Stimulated activated naive CD4-positive, alpha-beta T cell treated with Interleukin-2 at 50 U/mL for 16 hours (primary cell): ENCODE data around the gene KYNU.
"Not testable (repeated sequence)": the region's sequence is repeated elsewhere in the genome, so short reads cannot be mapped to it uniquely, and the experiment has no call there.

Source experiments
- DNase-seq: peaks from one replicate; lab custom pipeline; 2025; lab: John Stamatoyannopoulos, UW

The KYNU gene

DNA sequence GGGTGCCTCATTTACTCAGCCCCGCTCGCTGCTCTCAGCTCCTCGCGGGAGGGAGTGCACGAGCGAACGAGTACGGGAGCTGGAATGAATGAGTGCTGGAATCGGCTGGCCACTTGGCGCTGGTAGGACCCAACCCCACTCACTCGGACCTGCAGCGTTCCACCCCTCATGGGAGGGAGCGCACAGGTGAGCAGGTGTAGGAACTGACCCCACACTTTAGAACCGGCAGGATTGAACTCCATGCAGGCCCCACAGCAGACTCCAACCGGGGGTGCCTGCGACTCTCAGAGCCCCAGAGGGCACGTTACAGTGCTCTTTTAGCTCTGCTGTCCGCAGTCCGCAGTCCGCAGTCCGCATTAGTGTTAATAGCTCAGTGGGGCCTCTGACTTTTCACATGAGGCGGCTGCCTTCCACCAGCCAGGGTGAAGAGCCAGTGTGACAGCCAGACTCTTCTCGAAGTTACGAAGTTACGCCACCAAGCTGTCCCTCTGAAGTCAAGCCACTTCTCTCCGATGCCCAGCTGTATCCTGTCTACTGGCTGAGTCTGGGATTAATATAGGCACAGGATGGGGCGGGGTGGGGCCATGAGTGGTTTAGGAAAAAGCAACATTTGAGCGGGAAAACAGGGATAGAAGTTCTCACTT lies 149.1 kb downstream of the KYNU start:
- DNase-seq: no peak

- no peak for DNase-seq
These were observed 151.7 kb downstream of the KYNU start for GRCh38 chr2:143029141-143029540.

DNA sequence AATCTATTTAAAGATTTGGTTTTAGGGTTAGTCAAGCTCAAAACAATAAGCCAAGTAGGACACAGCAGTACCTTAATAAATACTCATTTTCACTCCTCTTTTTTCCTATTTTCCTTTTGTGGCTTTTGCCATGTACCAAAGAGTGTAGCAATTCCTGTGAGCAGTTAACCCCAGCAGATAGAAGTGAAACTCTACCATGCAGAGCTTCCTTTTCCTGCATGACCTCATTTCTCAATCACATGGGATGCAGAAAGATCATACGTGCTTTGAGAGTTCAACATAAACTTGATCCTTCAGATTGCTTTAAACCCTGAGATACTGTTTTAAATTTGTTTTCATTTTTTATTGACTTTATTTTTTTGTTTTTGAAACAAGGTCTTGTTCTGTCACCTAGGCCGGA lies 152.7 kb downstream of the KYNU start:
- DNase-seq: no peak

GRCh38 chr2:143034292-143035074 lies 157.0 kb downstream of the KYNU start:
- DNase-seq: peak; percentile 31

DNA sequence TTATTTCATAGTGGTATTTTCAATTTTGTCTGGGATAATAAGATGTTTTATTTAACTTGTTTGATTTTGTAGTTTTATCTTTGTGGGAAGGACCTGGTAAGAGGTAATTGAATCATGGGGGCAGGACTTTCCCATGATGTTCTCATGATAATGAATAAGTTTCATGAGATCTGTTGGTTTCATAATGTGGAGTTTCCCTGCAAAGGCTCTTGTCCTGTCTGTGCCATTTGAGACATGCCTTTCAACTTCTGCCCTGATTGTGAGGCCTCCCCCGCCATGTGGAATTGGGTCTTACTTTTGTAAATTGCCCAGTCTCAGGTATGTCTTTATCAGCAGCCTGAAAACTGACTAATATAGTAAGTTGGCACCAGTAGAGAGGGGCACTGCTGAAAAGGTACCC lies 174.0 kb downstream of the KYNU start:
- DNase-seq: no peak

- DNase-seq: not testable (repeated sequence)
These were observed 176.0 kb downstream of the KYNU start for GRCh38 chr2:143053437-143053836.

- DNase-seq: no peak
These were observed 179.1 kb downstream of the KYNU start for GRCh38 chr2:143056550-143056949.

DNA sequence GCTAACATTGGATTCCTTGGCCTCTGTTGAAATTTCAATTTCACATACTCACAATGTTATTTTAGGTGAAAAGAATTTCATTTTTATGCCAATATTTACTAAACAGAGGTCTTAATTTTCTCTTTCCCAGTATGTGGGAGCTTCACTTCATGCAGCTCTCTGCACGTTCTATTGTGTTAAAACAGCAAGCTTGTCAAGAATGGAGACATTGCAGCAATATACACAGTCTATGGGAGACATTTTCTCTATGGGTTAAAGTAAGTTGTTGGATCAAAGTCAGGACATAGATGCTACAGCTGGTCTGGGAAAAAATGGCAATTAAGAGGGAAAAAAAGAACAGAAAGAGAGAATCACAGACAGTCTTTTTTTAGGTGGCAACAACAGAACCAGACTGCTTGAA lies 181.4 kb downstream of the KYNU start:
- no peak for DNase-seq

GRCh38 chr2:143063612-143064200 lies 186.2 kb downstream of the KYNU start:
- DNase-seq: no peak

- DNase-seq: no peak
These were observed 190.6 kb downstream of the KYNU start for GRCh38 chr2:143068094-143068493.

DNA sequence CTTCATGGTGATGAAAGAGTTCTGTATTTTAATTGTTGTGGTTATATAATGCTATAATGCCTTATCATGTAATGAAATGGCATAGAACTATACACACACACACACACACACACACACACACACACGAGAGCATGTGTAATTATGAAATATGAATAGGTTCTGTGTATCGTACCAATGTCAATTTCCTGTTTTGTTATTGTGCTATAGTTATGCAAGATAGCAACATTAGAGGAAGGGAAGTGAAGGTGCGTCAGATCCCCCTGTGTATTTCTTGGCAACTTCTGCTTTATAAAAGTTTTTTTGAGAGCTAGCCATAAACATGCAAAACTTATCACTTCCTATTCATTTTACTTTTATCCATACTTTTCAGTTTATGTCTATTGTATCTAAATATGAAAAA lies 191.0 kb downstream of the KYNU start:
- no peak for DNase-seq

DNA sequence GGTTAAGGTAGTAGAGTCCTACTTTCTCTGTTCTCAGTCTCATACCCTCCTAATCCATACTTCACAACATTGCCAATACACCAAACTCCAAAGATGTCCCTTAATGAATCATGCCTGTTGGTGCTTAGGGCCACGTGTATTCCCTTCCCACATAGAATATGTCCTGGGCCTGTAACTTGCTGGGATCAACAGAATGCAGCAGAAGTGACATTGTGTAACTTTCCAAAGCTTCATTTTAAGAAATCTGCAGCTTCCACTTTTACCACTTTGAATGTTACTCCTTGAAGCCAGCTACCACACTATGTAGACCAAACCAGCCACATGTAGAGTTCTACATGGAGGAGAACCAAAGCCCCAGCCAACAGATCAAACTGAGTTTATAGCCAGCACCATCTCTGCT lies 193.2 kb downstream of the KYNU start:
- DNase-seq: no peak

- no peak for DNase-seq
These were observed 193.9 kb downstream of the KYNU start for GRCh38 chr2:143071185-143071876.

GRCh38 chr2:143074913-143075312 lies 197.4 kb downstream of the KYNU start:
- not testable (repeated sequence) for DNase-seq

DNA sequence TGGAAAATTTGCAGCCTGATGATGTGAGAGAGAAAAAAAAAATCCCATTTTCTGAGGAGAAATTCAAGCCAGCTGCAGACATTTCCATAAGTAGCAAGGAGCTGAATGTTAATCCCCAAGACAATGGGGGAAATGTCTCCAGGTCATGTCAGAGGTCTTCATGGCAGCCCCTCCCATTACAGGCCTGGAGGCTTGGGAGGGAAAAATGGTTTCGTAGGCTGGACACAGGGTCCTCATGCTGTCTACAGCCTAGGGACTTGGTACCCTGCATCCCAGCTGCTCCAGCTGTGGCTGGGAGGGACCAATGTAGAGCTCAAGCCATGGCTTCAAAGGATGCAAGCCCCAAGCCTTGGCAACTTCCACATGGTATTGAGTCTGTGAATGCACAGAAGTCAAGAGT lies 198.2 kb downstream of the KYNU start:
- DNase-seq: no peak

GRCh38 chr2:143078104-143078503 lies 200.6 kb downstream of the KYNU start:
- no peak for DNase-seq

GRCh38 chr2:143081616-143082015 lies 204.2 kb downstream of the KYNU start:
- no peak for DNase-seq

DNA sequence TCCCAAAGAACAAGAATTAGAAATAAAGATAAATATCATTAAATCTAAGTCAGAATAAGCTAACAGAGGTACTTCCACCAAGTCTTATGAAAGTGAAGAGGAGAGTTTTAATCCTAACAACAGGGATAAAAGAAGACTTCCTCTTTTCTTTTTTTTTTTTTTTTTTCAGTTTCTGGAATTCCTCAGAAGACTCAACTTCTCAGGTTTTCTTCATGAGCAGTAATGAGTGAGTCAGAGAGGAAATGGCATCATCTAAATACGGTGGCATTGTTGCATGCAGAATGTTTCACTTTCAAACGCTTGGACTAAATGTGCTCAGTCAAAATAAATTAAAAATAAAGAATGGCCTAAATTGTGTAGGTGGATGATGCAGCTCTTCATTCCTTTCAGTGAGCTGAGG lies 206.2 kb downstream of the KYNU start:
- DNase-seq: no peak

DNA sequence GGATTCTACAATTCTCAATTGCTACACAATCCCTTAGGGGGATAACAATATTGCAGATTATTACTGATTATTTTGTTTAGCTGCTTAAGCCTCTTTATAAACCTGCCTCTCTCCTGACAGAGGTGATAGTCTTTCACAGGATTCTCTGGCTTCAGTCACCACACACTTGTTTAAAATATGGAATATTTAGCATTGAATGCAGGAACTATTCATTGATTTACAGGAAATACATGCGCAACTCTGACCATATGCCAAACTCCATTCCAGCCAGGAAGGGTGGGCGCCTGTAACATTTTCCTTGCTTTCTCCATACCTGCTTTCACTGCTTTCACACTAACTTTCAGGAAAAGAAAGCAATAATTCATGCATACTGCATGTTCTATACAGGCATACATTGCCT lies 207.0 kb downstream of the KYNU start:
- no peak for DNase-seq

- no peak for DNase-seq
These were observed 207.8 kb downstream of the KYNU start for GRCh38 chr2:143085125-143085784.

DNA sequence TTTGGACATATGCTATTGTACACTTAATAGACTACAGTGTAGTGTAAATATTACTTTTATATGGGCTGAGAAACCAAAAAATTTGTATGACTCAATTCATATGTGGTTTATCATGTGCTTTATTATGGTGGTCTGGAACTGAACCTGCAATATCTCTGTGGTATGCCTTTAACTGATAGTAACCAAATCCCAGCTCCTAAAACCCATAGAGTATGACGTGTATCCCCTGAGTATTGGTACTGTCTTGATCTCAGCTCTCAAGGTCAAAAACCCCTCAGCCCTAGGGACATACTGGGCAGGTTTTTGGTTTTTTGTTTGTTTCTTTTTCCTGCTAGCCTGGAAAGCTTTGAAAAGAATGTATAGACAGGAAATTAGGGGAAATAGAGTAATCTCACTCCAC lies 209.6 kb downstream of the KYNU start:
- DNase-seq: no peak

DNA sequence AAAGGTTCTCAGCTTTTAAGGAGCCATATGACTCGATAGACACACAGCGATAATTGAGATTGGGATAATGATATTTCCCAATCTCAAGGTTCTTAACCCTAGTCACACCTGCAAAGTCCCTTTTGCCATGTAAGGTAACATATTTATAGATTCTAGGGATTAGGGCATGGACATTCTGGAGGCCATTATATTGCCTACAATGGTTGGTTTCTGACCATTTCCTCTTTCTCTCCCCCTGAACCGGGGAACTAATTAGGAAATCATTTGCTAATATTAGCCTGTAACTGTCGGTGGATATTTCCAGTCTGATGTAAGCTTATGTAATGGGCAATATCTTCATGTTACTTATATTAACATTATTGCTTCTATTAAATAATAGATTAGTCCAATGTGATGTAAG lies 210.9 kb downstream of the KYNU start:
- no peak for DNase-seq
